A673 (cell line): Measurements from ENCODE around the gene OXT. TPM values are rescaled to one million over a fixed set of nuclear protein-coding genes. Genes with fewer than 3 reads are reported as not detected.

ENCODE experiments used
- BruUV-seq: library from RNA; stranded (reverse); fragments of 400-500 nt; replicated peaks from 2 replicates; lab custom pipeline; 2021; lab: Mats Ljungman, UMichigan
- CTCF ChIA-PET: fragments of 300-600 bp; sonication (Branson Sonifier 250); formaldehyde crosslinking; loops from one replicate; lab custom pipeline; 2022; ENCODE audit warnings: antibody characterized with exemption; lab: Charles Lee
- POLR2A ChIA-PET: fragments of 300-600 bp; sonication (Branson Sonifier 250); formaldehyde crosslinking; loops from one replicate; lab custom pipeline; 2022; ENCODE audit warnings: antibody characterized with exemption; ENCODE audit not compliant: low non-redundant PET; lab: Charles Lee
- DNase-seq: peaks from one replicate; pipeline ENCODE4 v3.0.0-alpha.2; 2015; ENCODE audit warnings: low spot score
- H3K27ac ChIP-seq: fragments of 200-600 bp; sonication (generic); 2 replicates; pipeline ENCODE4 v1.5.1; 2016; ENCODE audit warnings: mixed run types, low read depth, mild to moderate bottlenecking, mixed read lengths, antibody characterized with exemption, low read length; ENCODE audit not compliant: poor library complexity, severe bottlenecking
- H3K27me3 ChIP-seq: fragments of 200-600 bp; sonication (generic); replicated peaks from 2 replicates; pipeline ENCODE4 v1.6.1; 2017; ENCODE audit warnings: mixed run types, low read depth, mild to moderate bottlenecking, mixed read lengths, antibody characterized with exemption, low read length; ENCODE audit not compliant: insufficient read depth, poor library complexity
- H3K36me3 ChIP-seq: fragments of 200-600 bp; sonication (generic); 2 replicates; pipeline ENCODE4 v1.6.1; 2016; ENCODE audit warnings: mixed run types, mild to moderate bottlenecking, mixed read lengths, antibody characterized with exemption, low read length; ENCODE audit not compliant: insufficient read depth, poor library complexity, severe bottlenecking
- H3K4me1 ChIP-seq: fragments of 200-600 bp; sonication (generic); 2 replicates; pipeline ENCODE4 v1.6.1; 2017; ENCODE audit warnings: mixed run types, mild to moderate bottlenecking, mixed read lengths, antibody characterized with exemption, low read length; ENCODE audit not compliant: insufficient read depth, poor library complexity, severe bottlenecking
- H3K4me3 ChIP-seq: fragments of 200-600 bp; sonication (generic); 2 replicates; pipeline ENCODE4 v1.5.1; 2016; ENCODE audit warnings: low read depth, mixed run types, mild to moderate bottlenecking, mixed read lengths, low read length; ENCODE audit not compliant: poor library complexity, severe bottlenecking
- H3K9me3 ChIP-seq: fragments of 200-600 bp; sonication (generic); 2 replicates; pipeline ENCODE4 v1.6.1; 2016; ENCODE audit warnings: mixed run types, low read depth, mild to moderate bottlenecking, mixed read lengths, antibody characterized with exemption, low read length; ENCODE audit not compliant: poor library complexity, severe bottlenecking
- EZH2 ChIP-seq: fragments of 200-600 bp; sonication (generic); IDR thresholded peaks from 2 replicates; pipeline ENCODE4 v1.6.1; 2017; ENCODE audit warnings: borderline replicate concordance, low read depth, mild to moderate bottlenecking, mixed read lengths, antibody characterized with exemption, low read length; ENCODE audit not compliant: poor library complexity, severe bottlenecking
- intact Hi-C: fragments of 100-400 bp; cut with micrococcal nuclease; formaldehyde crosslinking; loops from one replicate; pipeline ENCODE4 v1.10.0; 2022; ENCODE audit not compliant: unreplicated experiment
- total RNA-seq: library from RNA; stranded (reverse); gene quantifications from 2 replicates; pipeline ENCODE4 v1.2.3, GENCODE V29; 2021
- TF ChIP-seq, protein P1 (sequence below): fragments of 300-800, 200-600 bp; sonication (generic); conservative IDR thresholded peaks from 2 replicates; pipeline ENCODE4 v1.5.1; 2017; ENCODE audit warnings: low read depth, mild to moderate bottlenecking, antibody characterized with exemption, low read length, moderate library complexity, mixed read lengths

Gene OXT
- total RNA-seq, 1 experiment from 2014 or later: not detected

GRCh38 chr20:3084283-3084985, 13.0 kb downstream of the OXT start, which contains the start of gene AVP:
Gene AVP (minus strand): TSS chr20:3084724. CDS start chr20:3084674, 50 bp downstream.
- no peaks in the 10 kb centered on the region for H3K36me3 ChIP-seq
- no peaks in the 10 kb centered on the region for H3K9me3 ChIP-seq
- intact Hi-C loops: no loop called here
- no TSS peak for BruUV-seq
- H3K4me1 ChIP-seq: no peaks in the 10 kb centered on the region
- DNase-seq: no peak
- TF ChIP-seq, protein P1, sequence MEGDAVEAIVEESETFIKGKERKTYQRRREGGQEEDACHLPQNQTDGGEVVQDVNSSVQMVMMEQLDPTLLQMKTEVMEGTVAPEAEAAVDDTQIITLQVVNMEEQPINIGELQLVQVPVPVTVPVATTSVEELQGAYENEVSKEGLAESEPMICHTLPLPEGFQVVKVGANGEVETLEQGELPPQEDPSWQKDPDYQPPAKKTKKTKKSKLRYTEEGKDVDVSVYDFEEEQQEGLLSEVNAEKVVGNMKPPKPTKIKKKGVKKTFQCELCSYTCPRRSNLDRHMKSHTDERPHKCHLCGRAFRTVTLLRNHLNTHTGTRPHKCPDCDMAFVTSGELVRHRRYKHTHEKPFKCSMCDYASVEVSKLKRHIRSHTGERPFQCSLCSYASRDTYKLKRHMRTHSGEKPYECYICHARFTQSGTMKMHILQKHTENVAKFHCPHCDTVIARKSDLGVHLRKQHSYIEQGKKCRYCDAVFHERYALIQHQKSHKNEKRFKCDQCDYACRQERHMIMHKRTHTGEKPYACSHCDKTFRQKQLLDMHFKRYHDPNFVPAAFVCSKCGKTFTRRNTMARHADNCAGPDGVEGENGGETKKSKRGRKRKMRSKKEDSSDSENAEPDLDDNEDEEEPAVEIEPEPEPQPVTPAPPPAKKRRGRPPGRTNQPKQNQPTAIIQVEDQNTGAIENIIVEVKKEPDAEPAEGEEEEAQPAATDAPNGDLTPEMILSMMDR: no peak
- TF ChIP-seq EZH2: no peak
- H3K27me3 ChIP-seq: peaks cover 40% of the 10 kb centered on the region
- POLR2A ChIA-PET: no interaction called here
- no peak within 1 kb of the TSS for H3K4me3 ChIP-seq
- CTCF ChIA-PET: no interaction called here
- no peak within 1 kb of the TSS for H3K27ac ChIP-seq

DNA sequence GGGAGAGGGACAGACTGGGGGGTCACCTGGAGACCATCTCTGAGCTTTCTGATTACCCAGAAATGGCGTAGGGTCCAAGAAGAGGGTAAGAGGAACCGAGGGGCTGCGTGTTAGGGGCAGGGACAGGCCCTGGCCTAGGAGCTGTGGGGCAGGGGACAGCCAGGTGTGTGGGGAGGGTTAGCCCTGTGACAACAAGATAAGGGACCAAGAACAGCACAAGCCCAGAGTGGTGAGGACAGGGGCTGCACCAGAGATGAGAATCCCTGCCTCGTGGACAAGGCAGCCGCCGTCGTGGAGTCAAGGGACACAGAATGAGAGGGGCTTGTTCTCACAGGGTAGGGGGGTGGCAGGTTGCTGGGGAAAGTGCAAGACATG, 13.6 kb downstream of the OXT start:
- H3K9me3 ChIP-seq: no peaks in the 10 kb centered on the region
- intact Hi-C loops: no loop called here
- H3K4me3 ChIP-seq: no peak overlapping the region
- ChIA-PET CTCF (no interaction called here), POLR2A (no interaction called here)
- no peak overlapping the region for H3K27ac ChIP-seq
- peaks cover 37% of the 10 kb centered on the region for H3K27me3 ChIP-seq
- no TSS peak for BruUV-seq
- no peak for DNase-seq
- H3K36me3 ChIP-seq: no peaks in the 10 kb centered on the region
- H3K4me1 ChIP-seq: no peaks in the 10 kb centered on the region
- TF ChIP-seq, protein P1: no peak
- no peak for TF ChIP-seq EZH2

DNA sequence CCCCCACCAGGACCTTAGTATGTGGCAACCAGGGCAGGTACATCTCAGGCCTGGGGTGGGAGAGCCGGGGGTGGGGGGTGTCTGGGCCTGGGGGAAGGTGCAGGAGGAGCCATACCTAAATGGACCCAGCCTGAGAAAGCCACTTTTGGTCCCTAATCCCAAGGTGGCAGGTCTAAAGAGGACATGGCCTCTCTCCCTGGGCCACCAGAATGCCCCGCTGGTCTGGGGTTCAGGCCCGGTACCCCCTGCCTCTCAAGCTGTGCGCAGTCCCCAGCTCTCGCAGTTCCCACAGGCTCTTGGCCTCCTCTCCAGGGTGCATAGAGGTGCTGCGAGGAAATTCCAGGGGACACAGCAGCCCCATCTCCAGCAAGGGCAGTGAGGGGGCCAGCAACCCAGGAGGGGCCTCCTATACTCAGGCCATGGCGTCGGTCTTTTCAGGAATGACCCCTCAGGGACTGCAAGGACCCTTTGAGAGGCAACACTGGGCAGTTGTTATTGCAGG, 14.2 kb downstream of the OXT start:
- H3K27me3 ChIP-seq: peaks cover 33% of the 10 kb centered on the region

More for the DNA sequence above, 14.2 kb downstream of the OXT start:
- DNase-seq: no peak
- no peak overlapping the region for H3K4me3 ChIP-seq
- no peaks in the 10 kb centered on the region for H3K4me1 ChIP-seq
- ChIA-PET POLR2A (no interaction called here), CTCF (no interaction called here)
- intact Hi-C loops: no loop called here
- TF ChIP-seq, protein P1: no peak
- TF ChIP-seq EZH2: no peak
- H3K36me3 ChIP-seq: no peaks in the 10 kb centered on the region
- no TSS peak for BruUV-seq
- H3K27ac ChIP-seq: no peak overlapping the region
- H3K9me3 ChIP-seq: no peaks in the 10 kb centered on the region
